Gastroesophageal sphincter (tissue), 3 donors: ENCODE data around the gene CD300LB.

Source experiments
- CTCF ChIP-seq, 4 experiments: fragments of 200-600 bp in 2 of 4; fragments of 450-650 bp in 2 of 4; sonication (generic) in 1 of 4; IDR thresholded peaks; one replicate each; pipeline ENCODE4 v1.5.1; 2017 to 2019; ENCODE audit warnings: antibody characterized with exemption in 4 of 4, mild to moderate bottlenecking in 2 of 4, moderate library complexity in 2 of 4
- POLR2A ChIP-seq, 2 donors: fragments of 450-650 bp; IDR thresholded peaks; one replicate each; pipeline ENCODE4 v1.6.1; 2017; ENCODE audit warnings: antibody characterized with exemption in 2 of 2, mild to moderate bottlenecking in 2 of 2, moderate library complexity in 1 of 2

- TF ChIP-seq CTCF (IDR thresholded peaks at IDR 0.05), result no peak
- no peak for TF ChIP-seq POLR2A (IDR thresholded peaks at IDR 0.05)
Observed at GRCh38 chr17:74480290-74480689, 51.0 kb downstream of the CD300LB start.
